A673 (cell line): ENCODE measurements around the gene SARNP.

Experiments used
- CTCF ChIP-seq: fragments of 300-800, 200-600 bp; sonication (generic); conservative IDR thresholded peaks from 2 replicates; pipeline ENCODE4 v1.5.1; 2017; ENCODE audit warnings: low read depth, mild to moderate bottlenecking, antibody characterized with exemption, low read length, moderate library complexity, mixed read lengths
- EZH2 ChIP-seq: fragments of 200-600 bp; sonication (generic); IDR thresholded peaks from 2 replicates; pipeline ENCODE4 v1.6.1; 2017; ENCODE audit warnings: borderline replicate concordance, low read depth, mild to moderate bottlenecking, mixed read lengths, antibody characterized with exemption, low read length; ENCODE audit not compliant: poor library complexity, severe bottlenecking

GRCh38 chr12:55733858-55734257 lies 83.7 kb downstream of the SARNP start:
- TF ChIP-seq CTCF (no peak), EZH2 (no peak)
